ENCODE data around the gene FAM131A.

DNA sequence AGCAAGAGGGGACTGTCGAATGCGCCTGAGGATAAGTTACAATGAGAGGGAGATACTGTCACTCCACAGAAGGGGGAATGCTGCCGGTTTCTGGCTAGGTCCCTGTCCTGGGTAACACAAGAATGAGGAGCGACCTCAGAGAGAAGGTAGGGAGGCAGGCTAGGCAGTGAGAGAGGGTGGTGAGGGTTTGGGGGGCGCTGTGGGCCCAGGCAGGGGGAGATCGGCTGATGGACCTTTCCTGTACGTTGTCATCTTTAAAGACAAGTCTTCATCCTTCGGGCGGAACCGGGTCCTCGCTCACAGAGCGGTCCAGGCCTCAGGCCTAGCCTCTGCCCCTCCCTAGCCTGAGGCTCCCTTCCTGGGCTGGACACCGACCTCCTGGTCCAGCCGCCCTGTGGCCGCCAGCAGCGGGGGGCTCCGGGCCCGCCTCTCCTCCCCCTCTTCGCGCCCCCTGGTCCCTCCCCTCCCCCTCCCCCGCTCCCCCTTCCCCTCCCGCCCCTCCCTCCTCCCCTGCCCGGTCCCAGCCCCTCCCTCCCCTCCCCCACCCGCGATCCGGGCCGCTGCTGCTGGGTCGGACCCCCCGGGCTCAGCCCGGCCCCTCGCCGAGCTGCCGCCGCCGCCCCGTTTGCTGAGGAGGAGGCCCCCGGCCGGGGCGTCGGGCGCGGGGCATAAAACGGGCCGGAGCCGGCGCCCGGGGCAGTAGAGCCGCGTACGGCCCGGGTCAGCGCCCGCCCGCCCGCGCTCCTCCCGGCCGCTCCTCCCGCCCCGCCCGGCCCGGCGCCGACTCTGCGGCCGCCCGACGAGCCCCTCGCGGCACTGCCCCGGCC is 42.2 kb downstream of the FAM131A start, which contains the start of gene CHRD:
- TF ChIP-seq, protein P1, sequence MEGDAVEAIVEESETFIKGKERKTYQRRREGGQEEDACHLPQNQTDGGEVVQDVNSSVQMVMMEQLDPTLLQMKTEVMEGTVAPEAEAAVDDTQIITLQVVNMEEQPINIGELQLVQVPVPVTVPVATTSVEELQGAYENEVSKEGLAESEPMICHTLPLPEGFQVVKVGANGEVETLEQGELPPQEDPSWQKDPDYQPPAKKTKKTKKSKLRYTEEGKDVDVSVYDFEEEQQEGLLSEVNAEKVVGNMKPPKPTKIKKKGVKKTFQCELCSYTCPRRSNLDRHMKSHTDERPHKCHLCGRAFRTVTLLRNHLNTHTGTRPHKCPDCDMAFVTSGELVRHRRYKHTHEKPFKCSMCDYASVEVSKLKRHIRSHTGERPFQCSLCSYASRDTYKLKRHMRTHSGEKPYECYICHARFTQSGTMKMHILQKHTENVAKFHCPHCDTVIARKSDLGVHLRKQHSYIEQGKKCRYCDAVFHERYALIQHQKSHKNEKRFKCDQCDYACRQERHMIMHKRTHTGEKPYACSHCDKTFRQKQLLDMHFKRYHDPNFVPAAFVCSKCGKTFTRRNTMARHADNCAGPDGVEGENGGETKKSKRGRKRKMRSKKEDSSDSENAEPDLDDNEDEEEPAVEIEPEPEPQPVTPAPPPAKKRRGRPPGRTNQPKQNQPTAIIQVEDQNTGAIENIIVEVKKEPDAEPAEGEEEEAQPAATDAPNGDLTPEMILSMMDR (IDR thresholded peaks at IDR 0.05 in 2 of 3, conservative IDR thresholded peaks at IDR 0.05 in 1 of 3; ENCODE audit: control insufficient read depth in 2 of 3, extremely low read depth in 1 of 3, insufficient read depth in 1 of 3, low read depth in 3 of 3, low read length in 3 of 3): no peak
- TF ChIP-seq JUND (IDR thresholded peaks at IDR 0.05; ENCODE audit: low read depth, low read length) (no peak), BHLHE40 (IDR thresholded peaks at IDR 0.05; ENCODE audit: borderline replicate concordance in 1 of 2, low read depth in 2 of 2, low read length in 1 of 2) (no peak), SUPT20H (IDR thresholded peaks at IDR 0.05; ENCODE audit: borderline replicate concordance, control insufficient read depth, low read depth, low read length) (no peak), MXI1 (IDR thresholded peaks at IDR 0.05; ENCODE audit: low read depth, low read length) (no peak)
- TF ChIP-seq, protein P2, sequence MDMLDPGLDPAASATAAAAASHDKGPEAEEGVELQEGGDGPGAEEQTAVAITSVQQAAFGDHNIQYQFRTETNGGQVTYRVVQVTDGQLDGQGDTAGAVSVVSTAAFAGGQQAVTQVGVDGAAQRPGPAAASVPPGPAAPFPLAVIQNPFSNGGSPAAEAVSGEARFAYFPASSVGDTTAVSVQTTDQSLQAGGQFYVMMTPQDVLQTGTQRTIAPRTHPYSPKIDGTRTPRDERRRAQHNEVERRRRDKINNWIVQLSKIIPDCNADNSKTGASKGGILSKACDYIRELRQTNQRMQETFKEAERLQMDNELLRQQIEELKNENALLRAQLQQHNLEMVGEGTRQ (IDR thresholded peaks at IDR 0.05; ENCODE audit: borderline replicate concordance, low read depth, low read length): no peak
